HL-60 (cell line): ENCODE data around the gene DEXI.
"Not testable (repeated sequence)": the region's sequence is repeated elsewhere in the genome, so short reads cannot be mapped to it uniquely, and the experiment has no call there.

Experiments
- DNase-seq, 2 experiments: peaks; one replicate each; pipeline ENCODE4 v3.0.0-alpha.2; 2010 to 2020; ENCODE audit warnings: low read depth in 1 of 2, low spot score in 1 of 2
- H3K27ac ChIP-seq: fragments of 250-450 bp; sonication (Bioruptor Pico); replicated peaks from 2 replicates; pipeline ENCODE4 v1.5.1; 2020; ENCODE audit warnings: mild to moderate bottlenecking, moderate library complexity
- H3K27me3 ChIP-seq: fragments of 250-450 bp; sonication (Bioruptor Pico); 2 replicates; pipeline ENCODE4 v1.5.1; 2021; ENCODE audit warnings: mild to moderate bottlenecking, moderate library complexity; ENCODE audit not compliant: insufficient read depth, poor library complexity, severe bottlenecking
- H3K4me3 ChIP-seq: replicated peaks from 2 replicates; pipeline ENCODE4 v1.5.1; 2011; ENCODE audit warnings: mild to moderate bottlenecking, control low read depth, low read length; ENCODE audit not compliant: insufficient read depth
- GABPA ChIP-seq: IDR thresholded peaks from 2 replicates; pipeline ENCODE4 v1.6.1; 2012; ENCODE audit warnings: low read depth
- POLR2AphosphoS5 ChIP-seq: IDR thresholded peaks from 2 replicates; pipeline ENCODE4 v1.6.1; 2012; ENCODE audit warnings: low read depth
- SPI1 ChIP-seq: IDR thresholded peaks from 2 replicates; pipeline ENCODE4 v1.6.1; 2012; ENCODE audit warnings: low read depth, mild to moderate bottlenecking, borderline replicate concordance
- TF ChIP-seq, protein P1 (sequence below): IDR thresholded peaks from 2 replicates; pipeline ENCODE4 v1.6.1; 2012; ENCODE audit warnings: low read depth; ENCODE audit not compliant: insufficient replicate concordance
- TF ChIP-seq, protein P2 (sequence below): IDR thresholded peaks from one replicate; pipeline ENCODE4 v1.5.1; 2011; ENCODE audit warnings: low read length, control low read depth, inconsistent platforms; ENCODE audit not compliant: insufficient read depth

Gene DEXI

DNA sequence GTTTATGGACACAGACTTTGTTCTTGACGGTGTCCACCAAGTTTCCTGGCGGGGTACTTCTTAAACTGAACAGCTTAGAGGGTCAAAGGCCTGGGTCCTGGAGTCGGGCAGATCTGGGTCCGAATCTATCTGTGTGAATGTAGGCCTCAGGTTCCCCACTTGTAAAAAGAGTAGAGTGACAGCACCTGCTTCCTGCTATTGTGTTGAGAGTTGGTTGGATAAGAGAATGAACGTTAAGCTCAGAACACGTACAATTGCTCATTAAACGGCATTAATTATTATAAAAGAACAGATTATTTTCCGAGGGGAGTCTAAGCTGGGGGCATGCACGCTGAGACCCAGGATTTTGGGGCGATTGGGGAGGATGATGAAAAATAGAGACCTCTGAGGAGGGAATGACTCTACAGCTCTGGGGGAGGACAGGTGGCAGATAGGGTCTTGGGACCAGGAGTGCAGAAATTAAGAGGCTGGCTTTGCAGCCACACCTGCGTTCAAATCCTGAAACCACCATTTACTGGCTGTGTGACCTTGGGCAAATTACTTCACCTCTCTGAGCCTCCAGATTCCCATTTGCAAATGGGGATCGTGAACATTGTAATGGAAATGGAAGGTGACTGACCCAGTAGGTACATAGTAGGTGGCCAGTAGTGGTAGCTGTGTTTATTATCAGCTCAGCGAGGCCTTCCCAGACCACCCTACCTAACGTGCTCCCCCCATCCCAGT lies 3.0 kb upstream of the DEXI start:
- no peaks in the 10 kb centered on the region for H3K27me3 ChIP-seq
- DNase-seq, result no peak
- peak overlapping the region; percentile 74 for H3K27ac ChIP-seq
- peak overlapping the region; percentile 94 for H3K4me3 ChIP-seq
- TF ChIP-seq SPI1 (no peak), GABPA (no peak), POLR2AphosphoS5 (no peak)
- TF ChIP-seq, protein P1, sequence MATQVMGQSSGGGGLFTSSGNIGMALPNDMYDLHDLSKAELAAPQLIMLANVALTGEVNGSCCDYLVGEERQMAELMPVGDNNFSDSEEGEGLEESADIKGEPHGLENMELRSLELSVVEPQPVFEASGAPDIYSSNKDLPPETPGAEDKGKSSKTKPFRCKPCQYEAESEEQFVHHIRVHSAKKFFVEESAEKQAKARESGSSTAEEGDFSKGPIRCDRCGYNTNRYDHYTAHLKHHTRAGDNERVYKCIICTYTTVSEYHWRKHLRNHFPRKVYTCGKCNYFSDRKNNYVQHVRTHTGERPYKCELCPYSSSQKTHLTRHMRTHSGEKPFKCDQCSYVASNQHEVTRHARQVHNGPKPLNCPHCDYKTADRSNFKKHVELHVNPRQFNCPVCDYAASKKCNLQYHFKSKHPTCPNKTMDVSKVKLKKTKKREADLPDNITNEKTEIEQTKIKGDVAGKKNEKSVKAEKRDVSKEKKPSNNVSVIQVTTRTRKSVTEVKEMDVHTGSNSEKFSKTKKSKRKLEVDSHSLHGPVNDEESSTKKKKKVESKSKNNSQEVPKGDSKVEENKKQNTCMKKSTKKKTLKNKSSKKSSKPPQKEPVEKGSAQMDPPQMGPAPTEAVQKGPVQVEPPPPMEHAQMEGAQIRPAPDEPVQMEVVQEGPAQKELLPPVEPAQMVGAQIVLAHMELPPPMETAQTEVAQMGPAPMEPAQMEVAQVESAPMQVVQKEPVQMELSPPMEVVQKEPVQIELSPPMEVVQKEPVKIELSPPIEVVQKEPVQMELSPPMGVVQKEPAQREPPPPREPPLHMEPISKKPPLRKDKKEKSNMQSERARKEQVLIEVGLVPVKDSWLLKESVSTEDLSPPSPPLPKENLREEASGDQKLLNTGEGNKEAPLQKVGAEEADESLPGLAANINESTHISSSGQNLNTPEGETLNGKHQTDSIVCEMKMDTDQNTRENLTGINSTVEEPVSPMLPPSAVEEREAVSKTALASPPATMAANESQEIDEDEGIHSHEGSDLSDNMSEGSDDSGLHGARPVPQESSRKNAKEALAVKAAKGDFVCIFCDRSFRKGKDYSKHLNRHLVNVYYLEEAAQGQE, result no peak
- TF ChIP-seq, protein P2, sequence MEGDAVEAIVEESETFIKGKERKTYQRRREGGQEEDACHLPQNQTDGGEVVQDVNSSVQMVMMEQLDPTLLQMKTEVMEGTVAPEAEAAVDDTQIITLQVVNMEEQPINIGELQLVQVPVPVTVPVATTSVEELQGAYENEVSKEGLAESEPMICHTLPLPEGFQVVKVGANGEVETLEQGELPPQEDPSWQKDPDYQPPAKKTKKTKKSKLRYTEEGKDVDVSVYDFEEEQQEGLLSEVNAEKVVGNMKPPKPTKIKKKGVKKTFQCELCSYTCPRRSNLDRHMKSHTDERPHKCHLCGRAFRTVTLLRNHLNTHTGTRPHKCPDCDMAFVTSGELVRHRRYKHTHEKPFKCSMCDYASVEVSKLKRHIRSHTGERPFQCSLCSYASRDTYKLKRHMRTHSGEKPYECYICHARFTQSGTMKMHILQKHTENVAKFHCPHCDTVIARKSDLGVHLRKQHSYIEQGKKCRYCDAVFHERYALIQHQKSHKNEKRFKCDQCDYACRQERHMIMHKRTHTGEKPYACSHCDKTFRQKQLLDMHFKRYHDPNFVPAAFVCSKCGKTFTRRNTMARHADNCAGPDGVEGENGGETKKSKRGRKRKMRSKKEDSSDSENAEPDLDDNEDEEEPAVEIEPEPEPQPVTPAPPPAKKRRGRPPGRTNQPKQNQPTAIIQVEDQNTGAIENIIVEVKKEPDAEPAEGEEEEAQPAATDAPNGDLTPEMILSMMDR, result no peak

DNA sequence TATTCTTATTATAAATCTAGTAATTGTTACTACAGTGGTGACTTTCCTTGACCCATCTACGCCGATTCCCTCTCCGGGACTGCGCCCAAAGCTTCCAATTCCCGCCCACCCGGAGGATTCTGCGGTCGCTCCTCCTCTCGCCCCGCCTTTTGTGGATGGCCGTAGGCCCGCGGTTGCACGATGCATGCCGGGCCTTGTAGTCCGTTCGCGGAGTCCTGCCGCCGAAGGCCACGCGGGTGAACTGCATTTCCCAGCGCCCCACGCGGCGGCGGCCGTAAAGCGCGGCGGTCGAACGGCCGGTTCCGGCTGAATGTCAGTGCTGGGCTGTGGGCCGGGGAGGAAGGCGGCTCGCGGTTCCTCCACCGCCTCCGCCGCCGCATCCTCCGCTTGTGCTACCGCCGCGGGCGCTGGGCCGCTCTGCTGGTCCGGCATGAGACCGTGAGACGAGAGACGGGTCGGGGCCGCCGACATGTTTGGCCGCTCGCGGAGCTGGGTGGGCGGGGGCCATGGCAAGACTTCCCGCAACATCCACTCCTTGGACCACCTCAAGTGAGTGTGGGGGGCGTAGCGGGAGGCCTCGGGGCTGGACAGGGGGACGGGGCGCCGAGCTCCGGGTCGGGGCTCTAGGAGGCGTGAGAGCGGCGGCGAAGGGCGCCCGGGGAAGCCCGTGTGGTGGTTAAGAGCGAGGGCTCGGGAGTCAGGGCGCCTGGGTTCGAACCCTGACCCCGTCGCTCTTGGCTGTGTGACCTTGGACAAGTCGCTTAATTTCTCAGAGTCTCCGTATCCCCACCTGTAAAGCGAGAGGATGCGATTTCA lies 2.2 kb upstream of the DEXI start, which contains the start of gene CLEC16A:
Gene CLEC16A (plus strand): TSS at position 316 of the 816 bp plus-strand sequence. CDS start 154 bp downstream, at position 470.
- H3K27me3 ChIP-seq, result no peaks in the 10 kb centered on the region
- peak within 1 kb of the TSS; percentile 74 for H3K27ac ChIP-seq
- DNase-seq, result peak; percentile 93 to 97
- peak; percentile 41; the same call in 1 of the 2 replicates for TF ChIP-seq POLR2AphosphoS5
- TF ChIP-seq, protein P1, result no peak
- TF ChIP-seq GABPA, result peak; percentile 56; the same call in 1 of the 2 replicates
- H3K4me3 ChIP-seq, result peak within 1 kb of the TSS; percentile 94

DNA sequence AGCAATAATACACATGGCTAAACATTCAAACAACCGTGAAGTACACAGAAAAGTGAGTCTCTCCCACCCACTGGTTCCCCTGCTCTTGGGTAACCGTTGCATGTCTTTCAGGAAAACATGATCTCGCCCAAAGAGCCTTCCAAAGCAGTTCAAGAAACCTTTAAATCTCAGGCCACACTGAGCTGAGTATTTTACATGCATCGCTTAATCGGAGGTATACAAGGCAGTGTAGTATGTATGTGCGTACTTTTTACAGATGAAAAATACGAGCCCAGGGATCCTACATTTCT lies 741 bp upstream of the DEXI start:
- no peaks in the 10 kb centered on the region for H3K27me3 ChIP-seq
- no peak for TF ChIP-seq GABPA
- no peak for TF ChIP-seq SPI1
- TF ChIP-seq POLR2AphosphoS5, result no peak
- TF ChIP-seq, protein P1, result no peak
- TF ChIP-seq, protein P2, result no peak
- H3K27ac ChIP-seq, result no peak overlapping the region
- H3K4me3 ChIP-seq, result no peak overlapping the region
- DNase-seq, result no peak

DNA sequence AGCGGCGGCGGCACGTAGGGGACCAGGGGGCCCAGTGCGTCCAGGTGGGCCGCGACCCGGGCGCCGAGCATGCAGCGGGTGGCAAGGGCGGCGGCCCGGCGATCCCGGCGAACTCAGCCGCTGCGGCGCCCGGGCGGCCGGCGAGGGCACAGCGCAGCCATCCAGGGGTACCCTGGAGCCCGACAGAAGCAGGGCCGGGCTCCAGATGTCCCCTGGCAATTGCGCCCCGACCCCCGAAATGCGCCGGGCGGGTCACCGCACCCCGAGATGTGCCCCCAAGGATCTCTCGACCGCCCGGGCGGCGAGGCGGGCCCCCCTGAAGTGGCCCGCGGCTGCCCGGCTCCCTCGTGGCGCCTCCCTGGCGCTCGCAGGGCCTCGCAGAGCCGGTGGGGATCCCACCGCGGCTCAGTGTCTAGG lies 325 bp downstream of the DEXI start:
- not testable (repeated sequence) for DNase-seq, H3K27me3 ChIP-seq
- peak overlapping the region; percentile 69 for H3K4me3 ChIP-seq
- peak overlapping the region; percentile 40; the same call in 1 of the 2 replicates for H3K27ac ChIP-seq
